Colon (tissue), 2 donors: ENCODE data around the gene SNAPC3.

ENCODE experiments used
- FAIRE-seq: peaks from 2 replicates; lab custom pipeline; 2012; peaks lifted over from hg19 to GRCh38; lab: Jason Lieb, UNC
- donor health status: control.
- donor health status: control.

SNAPC3 gene

GRCh38 chr9:15492485-15493150 is 69.9 kb downstream of the SNAPC3 start:
- no peak for FAIRE-seq

GRCh38 chr9:15498246-15498995 is 75.7 kb downstream of the SNAPC3 start:
- no peak for FAIRE-seq

- FAIRE-seq = no peak
Measured at GRCh38 chr9:15499139-15499538, 76.5 kb downstream of the SNAPC3 start.

- no peak for FAIRE-seq
Measured at GRCh38 chr9:15501179-15501578, 78.5 kb downstream of the SNAPC3 start.

GRCh38 chr9:15501803-15502202 is 79.1 kb downstream of the SNAPC3 start:
- FAIRE-seq = no peak

GRCh38 chr9:15505921-15506320 is 83.2 kb downstream of the SNAPC3 start:
- FAIRE-seq = no peak

- no peak for FAIRE-seq
Measured at GRCh38 chr9:15509931-15510788, 87.5 kb downstream of the SNAPC3 start.

GRCh38 chr9:15510789-15511575 is 88.3 kb downstream of the SNAPC3 start, which contains the start of gene PSIP1:
Gene PSIP1 (minus strand): TSS chr9:15510970. CDS start chr9:15510188, 782 bp downstream.
- no peak for FAIRE-seq
